Astrocyte of the spinal cord (primary cell): Measurements from ENCODE around the gene FOS.
A peak's percentile ranks its signal among the peaks of the same experiment; 100 is the strongest.

Experiments used
- DNase-seq: peaks from one replicate; pipeline ENCODE4 v3.0.0; 2011; ENCODE audit warnings: low read depth, low spot score
- H3K4me3 ChIP-seq: 2 replicates; pipeline ENCODE4 v1.5.1; 2011; ENCODE audit warnings: low read depth, mild to moderate bottlenecking, low read length, moderate library complexity
- CTCF ChIP-seq: IDR thresholded peaks from 2 replicates; pipeline ENCODE4 v1.5.1; 2012; ENCODE audit warnings: low read depth, mild to moderate bottlenecking, low read length, inconsistent platforms
- in situ Hi-C: cut with HindIII; loops from 2 replicates; pipeline ENCODE4 v1.10.0; 2017; ENCODE audit warnings: low sequenced_read_pairs

The FOS gene

GRCh38 chr14:75292101-75292563, 13.5 kb downstream of the FOS start:
- H3K4me3 ChIP-seq = no peak overlapping the region
- in situ Hi-C loops = no loop called here
- no peak for TF ChIP-seq CTCF
- DNase-seq = no peak

GRCh38 chr14:75292886-75293285, 14.3 kb downstream of the FOS start:
- H3K4me3 ChIP-seq = no peak overlapping the region
- DNase-seq = no peak
- TF ChIP-seq CTCF = no peak
- in situ Hi-C loops = no loop called here

GRCh38 chr14:75293920-75294648, 15.5 kb downstream of the FOS start:
- no peak for TF ChIP-seq CTCF
- peak; percentile 96 for DNase-seq
- in situ Hi-C loops = no loop called here
- peak overlapping the region; percentile 69 for H3K4me3 ChIP-seq

GRCh38 chr14:75294649-75295033, 16.0 kb downstream of the FOS start:
- DNase-seq = no peak
- TF ChIP-seq CTCF = no peak
- H3K4me3 ChIP-seq = peak overlapping the region; percentile 69
- in situ Hi-C loops = no loop called here

GRCh38 chr14:75295061-75295461, 16.4 kb downstream of the FOS start:
- no peak for TF ChIP-seq CTCF
- in situ Hi-C loops = no loop called here
- DNase-seq = peak; percentile 76
- peak overlapping the region; percentile 69 for H3K4me3 ChIP-seq

- peak; percentile 99 for TF ChIP-seq CTCF
- peak overlapping the region; percentile 69 for H3K4me3 ChIP-seq
- in situ Hi-C loops = no loop called here
- DNase-seq = peak; percentile 83
These were observed 17.1 kb downstream of the FOS start for GRCh38 chr14:75295491-75296345.
